Endothelial cell of umbilical vein (primary cell): Measurements from ENCODE around the gene CCND3. TPM values are rescaled to one million over a fixed set of nuclear protein-coding genes. Genes with fewer than 3 reads are reported as not detected.

ENCODE experiments used
- BruUV-seq: library from RNA; stranded (reverse); fragments of 400-500 nt; replicated peaks from 2 replicates; lab custom pipeline; 2021; lab: Mats Ljungman, UMichigan
- CTCF ChIA-PET: fragments of 300-600, 350-600 bp; sonication (Branson Sonifier 250); formaldehyde crosslinking; loops from one replicate; lab custom pipeline; 2021; ENCODE audit warnings: antibody characterized with exemption, inconsistent platforms; lab: Charles Lee
- POLR2A ChIA-PET: fragments of 300-600, 350-600 bp; sonication (Branson Sonifier 250); formaldehyde crosslinking; loops from one replicate; lab custom pipeline; 2021; ENCODE audit warnings: antibody characterized with exemption, inconsistent platforms; lab: Charles Lee
- DNase-seq: peaks from one replicate; pipeline ENCODE4 v3.0.0-alpha.2; 2011; ENCODE audit warnings: low read depth, low spot score
- FAIRE-seq: peaks from 2 replicates; lab custom pipeline; 2011; peaks lifted over from hg19 to GRCh38; lab: Jason Lieb, UNC
- H2AFZ ChIP-seq: 2 replicates; pipeline ENCODE4 v1.6.0; 2012; ENCODE audit warnings: low read depth, low read length, control low read depth, inconsistent platforms
- H3K27ac ChIP-seq: 2 replicates; pipeline ENCODE4 v1.5.1; 2011; ENCODE audit warnings: low read depth, mild to moderate bottlenecking, control low read depth, low read length, moderate library complexity; ENCODE audit not compliant: insufficient read depth
- H3K27me3 ChIP-seq, 2 experiments: 2 replicates each; pipeline versions ENCODE4 v1.6.0 to v1.6.1; 2011; ENCODE audit warnings: low read length in 2 of 2, mixed read lengths in 1 of 2; ENCODE audit not compliant: control insufficient read depth in 2 of 2, insufficient read depth in 2 of 2
- H3K36me3 ChIP-seq, 2 experiments: 2 replicates in 1 of 2; 3 replicates in 1 of 2; pipeline ENCODE4 v1.5.1; 2011; ENCODE audit warnings: low read length in 2 of 2, mild to moderate bottlenecking in 1 of 2, moderate library complexity in 1 of 2; ENCODE audit not compliant: control insufficient read depth in 2 of 2, insufficient read depth in 2 of 2; ENCODE audit errors: extremely low read depth in 1 of 2
- H3K4me1 ChIP-seq: 3 replicates; pipeline ENCODE4 v1.5.1; 2011; ENCODE audit warnings: mild to moderate bottlenecking, low read length; ENCODE audit not compliant: control insufficient read depth, insufficient read depth; ENCODE audit errors: extremely low read depth
- H3K4me2 ChIP-seq: 2 replicates; pipeline ENCODE4 v1.6.1; 2011; ENCODE audit warnings: low read length, control low read depth, mixed read lengths; ENCODE audit not compliant: insufficient read depth
- H3K4me3 ChIP-seq, 3 experiments: fragments of 200-600 bp in 1 of 3; sonication (generic), shearing (Covaris generic) in 1 of 3; replicated peaks in 1 of 3; 2 replicates each; pipeline ENCODE4 v1.5.1; 2011 to 2016; ENCODE audit warnings: control low read depth in 3 of 3, low read length in 3 of 3, mild to moderate bottlenecking in 2 of 3, inconsistent platforms in 1 of 3, low read depth in 1 of 3, moderate library complexity in 1 of 3; ENCODE audit not compliant: insufficient read depth in 1 of 3
- H3K79me2 ChIP-seq: 2 replicates; pipeline ENCODE4 v1.6.0; 2012; ENCODE audit warnings: low read length, inconsistent platforms; ENCODE audit not compliant: control insufficient read depth, insufficient read depth
- H3K9ac ChIP-seq: replicated peaks from 2 replicates; pipeline ENCODE3; 2011; ENCODE audit warnings: low read length, control low read depth; ENCODE audit not compliant: insufficient read depth; ENCODE audit errors: extremely low read depth
- H3K9me1 ChIP-seq: replicated peaks from 3 replicates; pipeline ENCODE4 v1.6.0; 2011; ENCODE audit warnings: mild to moderate bottlenecking, low read length; ENCODE audit not compliant: control insufficient read depth, insufficient read depth; ENCODE audit errors: extremely low read depth
- H3K9me3 ChIP-seq: replicated peaks from 2 replicates; pipeline ENCODE4 v1.5.1; 2012; ENCODE audit warnings: low read length, inconsistent platforms; ENCODE audit not compliant: control insufficient read depth, insufficient read depth
- H4K20me1 ChIP-seq: replicated peaks from 2 replicates; pipeline ENCODE3; 2011; ENCODE audit warnings: mild to moderate bottlenecking, low read length; ENCODE audit not compliant: control insufficient read depth, insufficient read depth; ENCODE audit errors: extremely low read depth
- EZH2 ChIP-seq: IDR thresholded peaks from 2 replicates; pipeline ENCODE4 v1.6.1; 2012; ENCODE audit warnings: borderline replicate concordance, low read depth, mild to moderate bottlenecking, moderate library complexity, low read length, inconsistent platforms; ENCODE audit not compliant: severe bottlenecking
- MYC ChIP-seq: IDR thresholded peaks from one replicate; pipeline ENCODE4 v1.6.1; 2011; ENCODE audit warnings: mild to moderate bottlenecking, low read depth, low read length
- POLR2A ChIP-seq: IDR thresholded peaks from 2 replicates; pipeline ENCODE4 v1.6.1; 2012; ENCODE audit warnings: low read depth, mild to moderate bottlenecking, control low read depth, low read length
- dilution Hi-C: fragments of 300-500 bp; cut with MboI; formaldehyde crosslinking; loops from one replicate; pipeline ENCODE4 v1.15.0; 2019; ENCODE audit warnings: low sequenced_read_pairs; ENCODE audit not compliant: extremely low pct_ligation_motif_present
- intact Hi-C: fragments of 100-400 bp; cut with micrococcal nuclease; formaldehyde crosslinking; loops from one replicate; pipeline ENCODE4 v1.10.0; 2022
- polyA plus RNA-seq, 4 experiments: library from polyadenylated mRNA; depleted of rRNA in 3 of 4; stranded (reverse) in 3 of 4; unstranded in 1 of 4; fragments of >200 nt; gene quantifications; 2 replicates each; pipeline versions ENCODE4 v1.2.1 to v1.2.3, GENCODE V29; 2011 to 2012; ENCODE audit warnings: missing spikeins in 1 of 4
- total RNA-seq: library from RNA; stranded (reverse); gene quantifications from 2 replicates; pipeline ENCODE4 v1.2.3, GENCODE V29; 2021
- TF ChIP-seq, protein P1 (sequence below): IDR thresholded peaks from 2 replicates; pipeline ENCODE4 v1.6.1; 2011; ENCODE audit not compliant: insufficient read depth, insufficient read length
- TF ChIP-seq, protein P2 (sequence below), 2 donors: IDR thresholded peaks; 1 replicate in 1 of 2; 2 replicates in 1 of 2; pipeline ENCODE4 v1.5.1; 2011; ENCODE audit warnings: low read length in 2 of 2, mild to moderate bottlenecking in 2 of 2, moderate library complexity in 2 of 2, control low read depth in 1 of 2, inconsistent platforms in 1 of 2, low read depth in 1 of 2; ENCODE audit not compliant: insufficient read depth in 1 of 2; ENCODE audit errors: extremely low read depth in 1 of 2

CCND3 gene
- total and polyA plus RNA-seq, 2 donors (not counting 3 experiments of a cell fraction or from before 2014, with no cell fraction given), result 87.5 to 98.7 TPM

DNA sequence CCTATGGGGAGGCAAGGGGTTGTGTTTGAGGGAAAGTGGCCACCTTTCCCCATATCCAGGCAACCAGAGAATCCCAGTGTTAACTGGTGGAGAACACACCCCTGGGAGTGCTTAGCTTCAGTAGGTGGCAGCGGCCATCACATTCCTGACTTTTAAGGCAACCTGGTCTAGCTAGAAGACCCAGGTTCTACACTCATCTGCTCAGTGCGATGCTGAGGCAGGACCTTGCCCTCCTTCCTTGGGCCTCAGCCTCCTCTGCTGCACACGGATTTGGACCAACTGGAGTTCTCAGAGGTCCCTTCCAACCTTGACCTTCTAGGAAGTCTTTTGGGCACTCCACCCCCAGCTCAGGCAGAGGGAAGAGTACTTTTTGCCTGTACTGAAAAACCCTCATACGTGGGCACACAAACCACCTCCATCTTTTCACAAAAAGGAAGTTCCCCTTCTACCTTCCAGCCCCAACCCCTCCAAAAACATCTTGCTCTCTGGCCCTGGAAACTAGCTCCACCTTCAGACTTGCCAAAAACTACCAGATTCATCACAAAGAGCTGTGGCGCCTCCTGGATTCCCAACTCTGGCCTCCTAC is 2.9 kb downstream of the CCND3 start:
- H3K27me3 ChIP-seq, result no peaks in the 10 kb centered on the region
- H3K4me3 ChIP-seq, result no peak overlapping the region
- no peaks in the 10 kb centered on the region for H3K9me1 ChIP-seq
- DNase-seq (no peak), FAIRE-seq (peak; percentile 35)
- POLR2A ChIA-PET, result interaction anchor here (1.2 kb wide), 1 partner anchor 17 kb away, joined by 3 read pairs; the partner anchor contains the start of genes BYSL and MED20
- intact Hi-C loops, result no loop called here
- no peaks in the 10 kb centered on the region for H3K9me3 ChIP-seq
- dilution Hi-C loops, result no loop called here
- TF ChIP-seq MYC (no peak), POLR2A (peak; percentile 10)
- TF ChIP-seq, protein P1, sequence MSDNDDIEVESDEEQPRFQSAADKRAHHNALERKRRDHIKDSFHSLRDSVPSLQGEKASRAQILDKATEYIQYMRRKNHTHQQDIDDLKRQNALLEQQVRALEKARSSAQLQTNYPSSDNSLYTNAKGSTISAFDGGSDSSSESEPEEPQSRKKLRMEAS, result no peak
- H3K36me3 ChIP-seq, result peaks cover 17 to 27% of the 10 kb centered on the region in 2 experiments
- H3K4me1 ChIP-seq, result peaks cover 34% of the 10 kb centered on the region
- H3K4me2 ChIP-seq, result no peak overlapping the region
- H3K27ac ChIP-seq, result no peak overlapping the region
- H3K79me2 ChIP-seq, result peaks cover 47% of the 10 kb centered on the region
- H3K9ac ChIP-seq, result no peak overlapping the region
- no peak overlapping the region for H2AFZ ChIP-seq
- BruUV-seq, result no TSS peak
- CTCF ChIA-PET, result interaction anchor here (0.7 to 8.5 kb wide), 12 partner anchors 9 to 157 kb away, joined by 3 to 149 read pairs (median 6); partner anchors contain the start of genes BYSL, MED20 and TOMM6
- no peaks in the 10 kb centered on the region for H4K20me1 ChIP-seq

DNA sequence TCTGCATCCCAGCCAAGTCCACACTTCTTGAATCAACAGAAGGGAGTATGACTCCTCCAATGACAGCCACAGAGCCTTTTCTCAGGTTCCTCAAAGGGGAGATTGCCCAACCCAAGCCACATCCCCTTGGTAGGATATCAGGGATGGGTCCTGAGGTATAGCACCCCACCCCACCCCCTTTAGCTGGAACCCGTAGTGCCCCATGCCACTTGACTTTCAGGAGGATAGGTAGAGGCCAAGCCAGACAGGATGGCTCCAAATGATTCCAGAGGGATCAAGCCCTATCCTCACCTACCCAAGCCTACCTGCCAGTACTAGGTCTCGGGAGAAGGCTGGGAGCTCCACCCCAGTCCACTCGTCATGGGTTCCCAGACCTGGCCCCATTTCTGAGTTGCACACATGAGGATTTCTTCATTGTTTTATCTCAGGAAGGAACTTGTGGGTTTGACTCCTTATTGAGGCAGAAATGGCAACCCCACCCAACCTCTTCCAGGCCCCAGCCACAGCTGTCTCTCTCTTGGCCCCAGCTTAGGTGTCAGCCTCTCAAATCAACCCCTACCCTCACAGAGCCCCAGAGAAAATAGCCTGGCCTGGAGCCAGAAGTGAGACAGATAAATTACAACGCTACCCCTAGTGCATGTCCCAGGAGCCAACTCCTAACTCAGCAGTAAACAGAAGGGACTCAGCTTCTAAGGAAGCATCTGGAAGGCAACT is 3.6 kb downstream of the CCND3 start:
- no peak overlapping the region for H3K4me3 ChIP-seq
- BruUV-seq, result no TSS peak
- POLR2A ChIA-PET, result interaction anchor here (0.6 to 1.2 kb wide), 2 partner anchors 17 to 27 kb away, joined by 3 to 8 read pairs; partner anchors contain the start of genes BYSL and MED20
- H3K9me1 ChIP-seq, result no peaks in the 10 kb centered on the region
- TF ChIP-seq, protein P2, sequence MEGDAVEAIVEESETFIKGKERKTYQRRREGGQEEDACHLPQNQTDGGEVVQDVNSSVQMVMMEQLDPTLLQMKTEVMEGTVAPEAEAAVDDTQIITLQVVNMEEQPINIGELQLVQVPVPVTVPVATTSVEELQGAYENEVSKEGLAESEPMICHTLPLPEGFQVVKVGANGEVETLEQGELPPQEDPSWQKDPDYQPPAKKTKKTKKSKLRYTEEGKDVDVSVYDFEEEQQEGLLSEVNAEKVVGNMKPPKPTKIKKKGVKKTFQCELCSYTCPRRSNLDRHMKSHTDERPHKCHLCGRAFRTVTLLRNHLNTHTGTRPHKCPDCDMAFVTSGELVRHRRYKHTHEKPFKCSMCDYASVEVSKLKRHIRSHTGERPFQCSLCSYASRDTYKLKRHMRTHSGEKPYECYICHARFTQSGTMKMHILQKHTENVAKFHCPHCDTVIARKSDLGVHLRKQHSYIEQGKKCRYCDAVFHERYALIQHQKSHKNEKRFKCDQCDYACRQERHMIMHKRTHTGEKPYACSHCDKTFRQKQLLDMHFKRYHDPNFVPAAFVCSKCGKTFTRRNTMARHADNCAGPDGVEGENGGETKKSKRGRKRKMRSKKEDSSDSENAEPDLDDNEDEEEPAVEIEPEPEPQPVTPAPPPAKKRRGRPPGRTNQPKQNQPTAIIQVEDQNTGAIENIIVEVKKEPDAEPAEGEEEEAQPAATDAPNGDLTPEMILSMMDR (IDR thresholded peaks at IDR 0.05; ENCODE audit: extremely low read depth in 1 of 2, insufficient read depth in 1 of 2, low read depth in 1 of 2, low read length in 2 of 2), result no peak
- TF ChIP-seq EZH2 (no peak), POLR2A (peak; percentile 12), MYC (no peak)
- TF ChIP-seq, protein P1, result no peak
- FAIRE-seq, result peak; percentile 67
- H3K36me3 ChIP-seq, result peaks cover 17 to 32% of the 10 kb centered on the region in 2 experiments
- dilution Hi-C loops (no loop called here), intact Hi-C loops (no loop called here)
- H2AFZ ChIP-seq, result no peak overlapping the region
- no peaks in the 10 kb centered on the region for H3K27me3 ChIP-seq
- peaks cover 47% of the 10 kb centered on the region for H3K79me2 ChIP-seq
- H4K20me1 ChIP-seq, result no peaks in the 10 kb centered on the region
- CTCF ChIA-PET, result interaction anchor here (0.6 to 8.5 kb wide), 11 partner anchors 8 to 151 kb away, joined by 3 to 149 read pairs (median 9); partner anchors contain the start of genes BYSL, MED20 and TOMM6
- no peaks in the 10 kb centered on the region for H3K9me3 ChIP-seq
- H3K9ac ChIP-seq, result no peak overlapping the region
- H3K4me1 ChIP-seq, result peaks cover 34% of the 10 kb centered on the region
- H3K4me2 ChIP-seq, result no peak overlapping the region
- no peak overlapping the region for H3K27ac ChIP-seq
- peak; percentile 30 for DNase-seq
